GM23338 (cell line): ENCODE data around the gene PODN.

Experiments used
- EZH2 ChIP-seq: fragments of 200-600 bp; sonication (generic); IDR thresholded peaks from one replicate; pipeline ENCODE4 v1.8.0; 2017; ENCODE audit warnings: antibody characterized with exemption, mild to moderate bottlenecking, low read depth; ENCODE audit not compliant: unreplicated experiment
- EZH2phosphoT487 ChIP-seq: fragments of 200-600 bp; sonication (generic); IDR thresholded peaks from one replicate; pipeline ENCODE4 v1.8.1; 2018; ENCODE audit warnings: antibody characterized with exemption; ENCODE audit not compliant: unreplicated experiment
- JUNB ChIP-seq: IDR thresholded peaks from one replicate; pipeline ENCODE4 v1.6.1; 2016; ENCODE audit warnings: antibody characterized with exemption; ENCODE audit not compliant: unreplicated experiment
- REST ChIP-seq: IDR thresholded peaks from one replicate; pipeline ENCODE4 v1.6.1; 2018; ENCODE audit warnings: antibody characterized with exemption; ENCODE audit not compliant: unreplicated experiment
- TF ChIP-seq, protein P1 (sequence below), 2 experiments: fragments of 200-600 bp in 1 of 2; sonication (generic) in 1 of 2; conservative IDR thresholded peaks; 2 replicates each; pipeline versions ENCODE4 v1.5.1 to v1.6.1; 2016 to 2017; ENCODE audit warnings: antibody characterized with exemption in 2 of 2, low read depth in 2 of 2, mild to moderate bottlenecking in 2 of 2, moderate library complexity in 1 of 2

DNA sequence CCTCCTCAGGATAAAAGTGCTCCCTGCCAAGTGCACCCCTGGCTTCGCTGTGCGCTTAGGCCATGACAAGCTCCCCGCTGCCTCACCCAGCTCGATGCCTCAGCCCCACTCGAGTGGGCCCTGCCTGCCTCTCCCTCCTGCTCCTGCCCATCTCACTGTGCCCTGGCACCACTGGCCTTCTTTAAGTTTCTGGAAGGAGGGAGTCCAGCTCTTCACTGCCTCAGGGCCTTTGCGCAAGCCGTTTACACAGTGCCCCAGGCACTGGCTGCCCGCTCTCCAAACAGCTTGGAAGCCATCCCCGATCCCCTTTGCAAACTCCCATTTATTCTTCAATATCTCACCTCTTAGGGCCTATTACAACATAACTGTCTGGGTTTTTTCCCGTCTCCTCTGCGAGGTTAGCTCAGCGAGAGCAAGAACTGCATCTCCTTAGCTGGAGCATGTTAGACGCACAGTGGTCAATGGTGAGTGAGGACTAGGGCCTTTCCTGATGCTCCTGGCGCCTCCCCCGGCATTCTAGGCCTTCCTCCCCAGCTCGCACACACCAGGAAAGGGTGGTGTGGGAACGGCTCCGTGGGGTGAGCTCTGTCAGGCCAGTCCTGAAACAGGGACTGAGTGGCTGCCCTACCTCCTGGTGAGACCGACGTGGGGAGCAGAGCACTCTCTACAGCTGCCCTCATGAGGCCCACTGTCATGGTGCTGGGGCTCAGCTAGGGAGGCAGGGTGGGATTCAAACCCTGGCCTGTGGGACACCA is 31.9 kb downstream of the PODN start:
- TF ChIP-seq, protein P1, sequence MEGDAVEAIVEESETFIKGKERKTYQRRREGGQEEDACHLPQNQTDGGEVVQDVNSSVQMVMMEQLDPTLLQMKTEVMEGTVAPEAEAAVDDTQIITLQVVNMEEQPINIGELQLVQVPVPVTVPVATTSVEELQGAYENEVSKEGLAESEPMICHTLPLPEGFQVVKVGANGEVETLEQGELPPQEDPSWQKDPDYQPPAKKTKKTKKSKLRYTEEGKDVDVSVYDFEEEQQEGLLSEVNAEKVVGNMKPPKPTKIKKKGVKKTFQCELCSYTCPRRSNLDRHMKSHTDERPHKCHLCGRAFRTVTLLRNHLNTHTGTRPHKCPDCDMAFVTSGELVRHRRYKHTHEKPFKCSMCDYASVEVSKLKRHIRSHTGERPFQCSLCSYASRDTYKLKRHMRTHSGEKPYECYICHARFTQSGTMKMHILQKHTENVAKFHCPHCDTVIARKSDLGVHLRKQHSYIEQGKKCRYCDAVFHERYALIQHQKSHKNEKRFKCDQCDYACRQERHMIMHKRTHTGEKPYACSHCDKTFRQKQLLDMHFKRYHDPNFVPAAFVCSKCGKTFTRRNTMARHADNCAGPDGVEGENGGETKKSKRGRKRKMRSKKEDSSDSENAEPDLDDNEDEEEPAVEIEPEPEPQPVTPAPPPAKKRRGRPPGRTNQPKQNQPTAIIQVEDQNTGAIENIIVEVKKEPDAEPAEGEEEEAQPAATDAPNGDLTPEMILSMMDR (conservative IDR thresholded peaks at IDR 0.05; ENCODE audit: low read depth in 2 of 2), result no peak
- TF ChIP-seq JUNB (no peak), EZH2 (no peak), EZH2phosphoT487 (no peak), REST (no peak)
